22Rv1 (cell line): ENCODE results near the gene MSRB3.

Experiments used
- H3K27ac ChIP-seq: fragments of 450-650 bp; 2 replicates; pipeline ENCODE4 v1.5.1; 2017
- CTCF ChIP-seq: fragments of 450-650 bp; IDR thresholded peaks from 2 replicates; pipeline ENCODE4 v1.5.1; 2017; ENCODE audit warnings: mild to moderate bottlenecking
- ZFX ChIP-seq: fragments of 450-650 bp; IDR thresholded peaks from 2 replicates; pipeline ENCODE4 v1.6.1; 2017; ENCODE audit warnings: antibody characterized with exemption, borderline replicate concordance

Gene MSRB3

DNA sequence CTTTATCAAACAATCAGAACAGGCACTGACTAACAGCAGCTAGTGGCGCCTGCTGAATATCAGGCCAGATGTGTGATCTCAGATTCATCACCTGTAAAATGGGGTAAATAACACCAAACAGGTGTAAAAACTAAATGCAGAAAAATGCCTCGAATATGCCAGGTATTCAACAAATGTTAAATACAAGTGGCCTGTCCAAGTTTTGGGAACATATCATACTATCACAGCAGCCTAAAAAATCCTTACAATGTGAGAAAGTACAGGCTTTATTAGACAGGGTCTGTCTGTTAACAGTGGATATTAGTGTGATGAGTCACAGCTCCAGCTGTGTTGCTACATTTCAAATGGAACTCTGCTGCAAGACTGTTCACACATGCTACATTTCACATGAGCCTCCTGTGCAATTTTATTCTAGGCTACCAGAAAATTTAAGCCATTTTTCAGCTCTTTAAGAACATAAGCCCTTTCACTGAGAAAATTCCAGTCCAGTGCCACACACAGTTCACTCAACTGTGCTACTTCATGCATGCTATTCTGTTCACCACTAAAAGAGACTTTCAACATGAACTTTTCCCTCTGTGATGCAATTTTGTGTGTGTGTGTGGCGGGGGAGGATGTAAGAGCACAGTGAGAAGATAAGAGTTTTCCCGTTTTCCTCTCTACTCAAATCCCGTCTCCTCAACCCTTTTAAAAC lies 56.7 kb downstream of the MSRB3 start:
- H3K27ac ChIP-seq = no peak overlapping the region
- no peak for TF ChIP-seq ZFX
- TF ChIP-seq CTCF = no peak

DNA sequence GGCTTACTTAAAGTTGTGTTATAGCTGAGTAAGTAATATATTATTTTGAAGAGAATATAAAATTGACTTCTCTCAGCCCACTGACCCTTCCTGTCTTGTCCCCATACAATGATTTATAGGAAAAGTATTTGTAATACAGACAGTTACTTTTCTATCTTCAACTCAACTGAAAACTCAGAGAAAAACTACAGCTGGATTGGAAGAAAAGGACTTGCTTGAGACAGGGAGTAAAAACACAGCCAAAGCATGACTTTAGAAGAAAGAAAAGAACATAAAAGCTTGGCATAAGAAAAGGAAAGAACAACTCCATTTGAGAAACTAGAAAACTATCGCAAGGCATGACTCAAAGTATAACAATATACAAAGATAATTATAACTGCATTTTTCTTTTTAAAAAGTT lies 57.5 kb downstream of the MSRB3 start:
- TF ChIP-seq CTCF (no peak), ZFX (no peak)
- H3K27ac ChIP-seq = no peak overlapping the region

GRCh38 chr12:65339161-65339560 lies 60.7 kb downstream of the MSRB3 start:
- H3K27ac ChIP-seq = no peak overlapping the region
- no peak for TF ChIP-seq ZFX
- no peak for TF ChIP-seq CTCF

GRCh38 chr12:65343230-65343629 lies 64.7 kb downstream of the MSRB3 start:
- TF ChIP-seq ZFX = no peak
- no peak overlapping the region for H3K27ac ChIP-seq

DNA sequence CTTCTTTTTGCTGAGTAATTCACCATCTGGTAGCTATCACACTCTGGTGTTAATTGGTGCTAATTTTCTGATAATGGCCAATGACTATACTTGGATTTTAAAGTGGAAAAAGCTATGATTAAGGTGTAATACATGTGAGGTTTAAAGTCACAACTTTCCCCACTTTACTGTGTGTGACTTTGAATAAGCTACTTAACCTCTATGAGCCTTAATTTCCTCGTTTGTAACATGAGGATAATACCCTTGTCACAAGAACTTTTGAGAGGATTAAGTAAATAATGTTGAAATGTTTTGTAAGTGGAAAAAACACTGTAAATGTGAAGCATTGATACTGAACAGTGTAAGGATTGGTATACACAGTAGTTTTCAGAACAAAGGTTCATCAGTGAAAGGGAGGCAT lies 65.3 kb downstream of the MSRB3 start:
- H3K27ac ChIP-seq = no peak overlapping the region
- TF ChIP-seq ZFX (no peak), CTCF (no peak)

GRCh38 chr12:65355461-65355860 lies 77.0 kb downstream of the MSRB3 start:
- no peak for TF ChIP-seq CTCF
- no peak for TF ChIP-seq ZFX
- H3K27ac ChIP-seq = no peak overlapping the region

- no peak overlapping the region for H3K27ac ChIP-seq
- no peak for TF ChIP-seq CTCF
- no peak for TF ChIP-seq ZFX
Observed at GRCh38 chr12:65362234-65363031, 84.0 kb downstream of the MSRB3 start.
